ENCODE measurements around the gene GRM2.

- no peak for TF ChIP-seq EZH2 (IDR thresholded peaks at IDR 0.05; ENCODE audit: borderline replicate concordance, low read length)
- no peak for TF ChIP-seq CTCF (conservative IDR thresholded peaks at IDR 0.05 in 1 of 2, IDR thresholded peaks at IDR 0.05 in 1 of 2; ENCODE audit: extremely low read depth in 1 of 2, insufficient read depth in 1 of 2, low read depth in 1 of 2, low read length in 2 of 2)
Observed at GRCh38 chr3:51677358-51677757, 29.5 kb upstream of the GRM2 start.
